ENCODE measurements around the gene ASCC3.

Gene ASCC3

DNA sequence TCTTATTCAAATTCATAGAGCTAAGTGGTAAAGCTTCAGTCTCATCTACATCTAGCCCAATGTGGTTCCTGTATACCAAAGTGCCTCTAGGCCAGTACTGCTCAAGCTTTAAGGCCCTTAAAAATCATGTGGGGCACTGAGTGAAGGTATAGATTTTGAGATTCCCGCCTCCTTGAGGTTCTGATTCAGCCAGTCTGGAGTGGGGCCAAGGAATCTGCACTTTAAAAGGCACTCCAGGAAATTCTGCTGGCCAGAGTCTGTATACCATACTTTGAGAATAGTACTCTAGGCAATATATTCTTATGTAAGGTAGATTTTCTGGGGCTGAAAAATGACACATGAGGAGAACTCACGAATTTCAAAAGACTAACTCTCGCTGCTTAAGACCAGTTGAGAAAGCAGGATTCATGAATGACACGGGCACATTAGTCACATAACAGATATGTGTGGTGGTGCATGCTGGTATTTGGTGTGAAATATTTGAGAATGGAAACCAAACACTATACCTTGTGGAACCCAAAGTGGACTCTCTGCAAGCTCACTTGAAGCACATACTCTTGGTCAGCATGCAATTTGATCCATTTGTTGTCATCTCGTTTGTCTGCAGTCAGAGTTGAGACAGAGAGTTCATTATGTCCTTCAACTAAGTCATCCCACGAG is 368.8 kb downstream of the ASCC3 start:
- in situ Hi-C loops (cut with MboI; ENCODE audit: low sequenced_read_pairs): no loop called here

DNA sequence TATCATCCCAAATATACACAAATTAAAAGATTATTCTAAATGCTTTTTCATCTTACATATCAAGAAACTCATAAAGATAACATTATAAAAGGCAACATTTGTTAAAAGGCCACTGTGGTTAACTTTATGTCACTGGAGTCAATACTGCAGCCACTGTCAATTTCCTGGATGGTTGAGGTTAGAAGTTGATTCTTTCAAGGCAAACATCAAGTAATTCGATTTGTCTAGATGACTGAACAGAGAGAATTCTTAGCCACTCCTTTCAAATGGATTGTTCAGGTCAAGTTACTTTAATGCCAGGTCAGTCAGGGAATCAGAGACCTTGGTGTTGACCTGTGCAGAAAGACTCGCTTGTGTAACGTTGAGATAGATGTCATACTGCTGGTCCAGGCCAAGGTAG is 372.0 kb downstream of the ASCC3 start:
- in situ Hi-C loops (cut with MboI; ENCODE audit: low sequenced_read_pairs): no loop called here

DNA sequence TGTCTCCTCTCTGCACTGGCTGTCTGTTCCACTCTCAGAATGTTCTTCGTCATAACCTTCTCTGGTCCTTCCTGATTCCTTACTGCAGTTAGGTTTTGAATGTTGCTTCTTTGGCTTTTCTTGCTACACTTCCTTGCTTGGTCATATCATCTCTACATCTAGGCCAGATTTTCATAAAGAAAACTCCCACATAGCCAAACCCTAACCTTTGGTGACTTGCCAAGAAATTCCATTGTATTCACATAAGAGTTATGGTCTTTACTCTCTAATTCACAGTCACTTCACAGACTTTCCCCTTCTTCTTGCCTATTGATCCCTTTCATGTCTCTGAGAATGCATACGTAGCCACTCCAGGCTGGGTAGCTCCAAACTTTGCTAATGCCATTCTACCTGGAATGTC is 374.5 kb downstream of the ASCC3 start:
- in situ Hi-C loops (cut with MboI; ENCODE audit: low sequenced_read_pairs): no loop called here

DNA sequence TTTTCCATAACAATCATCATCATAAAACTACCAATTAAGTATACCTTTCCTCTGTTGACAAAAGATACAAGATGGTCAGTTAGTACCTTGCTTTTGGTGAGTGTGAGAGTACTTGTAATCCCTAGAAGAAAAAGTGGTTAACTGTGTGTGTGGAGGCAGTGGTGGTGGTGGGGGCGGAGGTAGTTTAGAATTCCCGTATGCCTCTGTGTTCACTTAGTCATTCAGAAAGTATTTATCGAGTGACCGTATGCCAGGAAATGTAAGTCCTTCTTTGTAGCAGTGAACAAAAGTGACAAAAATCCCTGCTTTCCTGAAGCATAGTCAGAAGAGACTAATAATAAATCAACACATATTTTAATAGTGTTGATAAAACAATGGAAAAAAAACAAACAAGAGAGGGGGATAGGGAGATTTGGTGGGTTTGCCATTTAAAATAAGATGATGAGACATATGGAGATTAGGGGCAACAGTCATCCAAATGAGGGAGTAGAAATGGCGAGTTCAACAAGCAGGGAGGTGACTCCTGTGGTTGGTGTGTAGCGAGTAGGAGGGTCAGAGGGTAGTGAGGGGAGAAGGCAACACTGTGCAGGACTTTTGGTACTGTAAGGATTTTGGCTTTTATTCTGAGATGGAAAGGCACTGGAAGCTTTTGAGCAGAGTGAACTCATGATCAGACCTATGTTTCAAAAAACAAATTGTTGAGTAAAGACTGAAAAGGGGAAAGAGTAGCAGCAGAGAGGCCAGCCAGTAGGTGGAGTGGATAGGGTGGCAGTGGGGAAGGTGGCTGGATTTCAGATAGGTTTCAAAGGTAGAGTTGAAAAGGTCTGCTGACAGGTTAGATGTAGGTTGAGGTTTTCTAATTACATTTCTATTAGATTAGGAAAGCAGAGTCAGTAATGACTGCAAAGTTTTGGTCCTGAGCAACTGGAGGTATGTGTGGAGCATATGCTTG is 376.1 kb downstream of the ASCC3 start:
- in situ Hi-C loops (cut with MboI; ENCODE audit: low sequenced_read_pairs): no loop called here

DNA sequence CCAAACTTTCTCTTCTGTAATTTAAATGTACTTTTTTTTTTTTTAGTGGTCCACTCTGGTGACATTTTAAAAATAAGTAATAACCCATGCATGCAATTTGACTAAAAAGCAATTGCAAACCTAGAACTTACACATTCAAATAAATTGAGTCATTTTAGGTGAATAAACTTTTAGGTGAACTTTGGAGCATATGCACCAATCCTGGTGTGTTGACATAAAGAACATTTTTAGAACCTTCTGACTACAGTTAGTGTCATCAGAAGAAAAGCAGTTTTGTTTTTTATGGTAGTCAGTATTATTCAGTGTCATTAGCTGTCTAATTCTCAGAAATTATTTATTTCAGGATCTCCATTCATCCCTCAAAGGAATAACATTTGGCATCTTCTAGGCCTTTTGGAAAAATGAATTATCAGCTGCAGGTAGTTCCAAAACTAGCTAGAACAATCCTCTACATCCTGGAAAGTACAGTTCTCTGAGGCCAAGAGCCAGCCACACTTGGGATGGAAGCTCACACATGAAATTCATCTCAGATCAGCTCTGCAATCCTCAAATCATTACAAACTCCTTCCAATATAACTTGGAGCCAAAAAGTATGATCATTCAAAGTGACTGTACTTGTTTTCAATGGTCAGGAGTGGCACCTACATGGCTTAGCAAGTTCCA is 378.0 kb downstream of the ASCC3 start:
- in situ Hi-C loops (cut with MboI; ENCODE audit: low sequenced_read_pairs): no loop called here

DNA sequence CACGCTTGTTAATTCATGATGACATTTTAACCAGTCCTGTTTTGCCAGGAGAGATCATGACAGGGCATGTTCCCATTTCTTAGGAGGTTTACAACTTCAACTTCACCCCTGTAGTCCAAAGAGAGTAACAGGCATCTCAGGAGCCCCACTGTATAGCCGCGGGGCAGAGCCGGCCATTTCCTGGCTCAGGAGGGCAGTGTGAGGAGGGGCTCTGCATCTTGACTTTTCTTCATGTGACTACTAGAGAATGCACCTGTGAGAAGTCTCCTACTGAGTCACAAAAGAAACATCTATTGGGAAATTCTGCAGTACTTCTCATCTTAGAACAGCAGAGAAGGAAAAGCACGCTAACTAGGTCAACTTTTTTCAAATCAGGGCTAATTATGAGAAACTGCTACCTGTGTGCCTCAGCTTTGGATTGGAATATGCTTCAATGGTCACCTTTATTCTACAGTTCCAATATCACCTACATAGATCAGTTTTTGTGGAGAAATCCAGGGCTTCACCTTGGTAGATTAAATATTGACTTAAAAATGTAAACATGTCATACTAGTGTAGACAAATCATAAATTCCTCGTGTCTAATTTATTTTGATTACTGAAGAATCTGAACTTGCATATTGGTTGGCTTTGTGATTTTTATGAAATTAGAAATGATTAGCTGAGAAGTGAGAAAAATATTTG is 387.8 kb downstream of the ASCC3 start:
- in situ Hi-C loops (cut with MboI; ENCODE audit: low sequenced_read_pairs): no loop called here

DNA sequence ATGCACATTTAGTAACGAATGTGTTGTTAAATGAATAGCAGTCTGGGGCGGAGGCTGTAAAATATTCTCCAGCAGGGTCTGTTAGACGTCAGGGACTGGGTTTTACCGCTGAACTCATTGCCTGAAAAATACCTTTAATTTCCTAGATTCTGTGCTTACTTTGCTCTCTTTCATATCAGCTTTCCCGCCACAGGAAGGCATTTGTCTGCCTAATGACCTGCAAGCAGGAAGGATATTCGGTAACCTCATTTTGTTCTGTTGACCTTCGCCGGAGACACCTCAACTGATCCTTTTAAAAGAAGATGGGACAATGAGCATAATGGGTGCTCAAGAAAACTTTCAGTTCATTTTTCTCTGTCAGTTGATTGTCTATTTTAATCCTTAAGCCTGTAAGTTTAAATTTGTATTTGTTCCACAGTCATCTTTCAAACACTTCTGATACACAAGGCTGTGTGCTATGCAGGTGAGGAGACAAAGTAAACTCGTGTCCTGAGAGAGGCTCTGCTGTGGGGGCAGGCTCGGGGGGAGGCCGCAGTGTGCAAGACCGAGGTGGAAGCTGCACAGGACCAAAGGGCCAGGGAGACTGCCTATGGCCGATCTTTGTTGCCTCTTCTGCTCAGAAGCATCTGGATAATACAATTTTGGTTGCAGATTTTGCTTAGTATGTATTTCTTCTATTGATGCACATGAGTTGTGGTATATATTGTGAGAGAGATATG is 389.0 kb downstream of the ASCC3 start:
- in situ Hi-C loops (cut with MboI; ENCODE audit: low sequenced_read_pairs): no loop called here

DNA sequence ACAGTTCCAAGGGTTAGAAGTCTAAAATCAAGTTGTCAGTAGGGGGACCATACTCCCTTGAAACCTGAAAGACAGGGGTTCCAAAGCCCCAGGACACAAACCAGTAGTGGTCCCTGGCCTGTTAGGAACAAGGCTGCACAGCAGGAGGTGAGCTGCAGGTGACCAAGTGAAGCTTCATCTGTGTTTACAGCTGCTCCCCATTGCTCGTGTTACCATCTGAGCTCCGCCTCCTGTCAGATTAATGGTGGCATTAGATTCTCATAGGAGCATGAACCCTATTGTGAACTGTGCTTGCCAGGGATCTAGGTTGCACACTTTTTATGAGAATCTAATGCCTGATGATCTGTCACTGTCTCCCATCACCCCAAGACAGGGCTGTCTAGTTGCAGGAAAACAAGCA is 391.1 kb downstream of the ASCC3 start:
- in situ Hi-C loops (cut with MboI; ENCODE audit: low sequenced_read_pairs): no loop called here

DNA sequence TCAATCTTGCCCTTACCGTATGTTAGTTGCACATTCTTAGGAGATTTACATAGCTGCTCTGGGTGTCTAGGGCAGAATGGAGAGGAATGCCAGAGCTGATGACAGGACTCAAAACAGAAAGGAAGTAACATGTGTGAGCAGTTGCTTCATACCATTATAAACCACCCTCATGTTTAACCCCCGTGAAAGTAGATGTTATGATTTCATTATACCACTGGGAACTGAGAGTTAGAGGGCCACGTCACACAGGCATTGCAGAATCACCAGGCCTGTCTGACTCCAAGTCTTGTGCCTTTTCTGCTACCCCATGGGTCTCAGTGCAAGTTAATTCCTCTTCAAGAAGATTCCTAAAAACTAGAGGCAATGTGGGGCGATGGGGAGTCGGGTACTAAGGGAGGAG is 392.9 kb downstream of the ASCC3 start:
- in situ Hi-C loops (cut with MboI; ENCODE audit: low sequenced_read_pairs): no loop called here

DNA sequence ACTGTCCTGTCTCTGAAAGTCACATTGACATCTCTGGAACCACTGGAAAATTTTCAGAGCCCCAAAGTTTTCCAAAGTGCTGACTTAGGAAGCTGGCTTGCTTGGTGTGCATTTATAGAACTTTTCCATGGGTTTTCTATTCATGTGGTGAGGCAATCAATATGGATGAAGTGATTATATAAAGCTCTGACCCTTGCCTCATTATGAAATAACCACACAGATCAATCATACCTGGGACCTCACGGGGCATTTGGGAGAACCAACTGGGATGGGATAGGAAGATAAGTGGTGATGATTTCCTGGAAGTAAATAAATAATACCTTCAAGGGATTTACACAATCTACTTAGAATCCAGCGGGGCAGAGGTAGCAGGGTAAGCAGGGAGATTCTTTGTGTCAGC is 393.5 kb downstream of the ASCC3 start:
- in situ Hi-C loops (cut with MboI; ENCODE audit: low sequenced_read_pairs): no loop called here

DNA sequence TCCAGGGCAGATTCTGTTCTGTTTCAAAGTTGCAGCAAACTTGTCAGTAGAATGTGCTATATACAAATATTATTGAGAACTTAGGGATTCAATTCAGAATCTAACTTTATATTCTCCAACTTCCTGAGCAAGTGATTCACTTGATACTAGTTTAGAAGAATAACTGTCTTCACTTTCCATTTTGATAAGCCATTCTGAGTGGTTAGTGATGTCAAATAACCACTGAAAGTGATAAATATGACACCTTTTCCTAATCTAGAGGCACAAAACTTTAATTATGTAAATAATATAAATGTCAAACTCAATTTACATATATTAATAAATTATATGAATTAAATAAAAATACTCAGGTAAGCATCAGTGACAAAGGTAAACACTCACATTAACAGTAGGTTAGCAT is 395.9 kb downstream of the ASCC3 start:
- in situ Hi-C loops (cut with MboI; ENCODE audit: low sequenced_read_pairs): no loop called here

DNA sequence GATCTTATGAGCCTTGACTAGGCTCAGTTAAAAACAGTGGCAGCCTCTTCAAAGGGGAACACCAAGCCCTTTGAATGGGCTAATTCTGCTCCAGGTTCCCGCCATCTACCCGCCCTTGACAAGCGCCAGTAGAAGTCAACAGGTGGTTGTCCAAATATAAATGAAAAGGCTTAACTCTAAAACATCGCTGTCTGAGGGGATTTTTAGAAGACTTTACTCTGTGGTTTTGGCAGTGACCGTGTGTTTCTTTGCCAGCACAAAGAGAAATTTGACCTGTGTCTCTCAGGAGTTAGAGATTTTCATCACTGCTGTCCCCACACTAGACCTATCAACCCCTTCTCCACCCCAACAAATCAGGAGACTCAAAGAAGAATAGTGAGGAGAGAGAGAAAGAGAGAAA is 396.7 kb downstream of the ASCC3 start:
- in situ Hi-C loops (cut with MboI; ENCODE audit: low sequenced_read_pairs): no loop called here

DNA sequence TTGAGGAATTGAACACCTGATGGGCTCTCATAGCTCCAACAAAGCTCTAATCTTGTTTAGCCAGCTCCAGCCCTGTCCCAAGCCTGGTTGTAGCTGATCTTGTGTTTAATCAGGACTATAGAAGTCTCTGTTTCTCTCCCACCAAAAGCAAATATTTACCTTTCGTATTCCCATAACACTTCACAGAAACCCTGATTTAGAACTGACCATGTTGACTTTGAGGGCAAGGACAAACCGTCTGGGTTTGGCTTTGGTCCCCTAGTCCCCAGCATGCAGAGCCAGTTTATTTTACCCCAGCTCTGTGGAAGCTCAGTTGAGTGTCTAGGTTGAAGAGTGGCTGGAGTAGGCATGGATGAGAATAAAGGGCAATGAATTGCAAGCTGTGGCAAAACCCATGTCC is 398.4 kb downstream of the ASCC3 start:
- in situ Hi-C loops (cut with MboI; ENCODE audit: low sequenced_read_pairs): no loop called here

DNA sequence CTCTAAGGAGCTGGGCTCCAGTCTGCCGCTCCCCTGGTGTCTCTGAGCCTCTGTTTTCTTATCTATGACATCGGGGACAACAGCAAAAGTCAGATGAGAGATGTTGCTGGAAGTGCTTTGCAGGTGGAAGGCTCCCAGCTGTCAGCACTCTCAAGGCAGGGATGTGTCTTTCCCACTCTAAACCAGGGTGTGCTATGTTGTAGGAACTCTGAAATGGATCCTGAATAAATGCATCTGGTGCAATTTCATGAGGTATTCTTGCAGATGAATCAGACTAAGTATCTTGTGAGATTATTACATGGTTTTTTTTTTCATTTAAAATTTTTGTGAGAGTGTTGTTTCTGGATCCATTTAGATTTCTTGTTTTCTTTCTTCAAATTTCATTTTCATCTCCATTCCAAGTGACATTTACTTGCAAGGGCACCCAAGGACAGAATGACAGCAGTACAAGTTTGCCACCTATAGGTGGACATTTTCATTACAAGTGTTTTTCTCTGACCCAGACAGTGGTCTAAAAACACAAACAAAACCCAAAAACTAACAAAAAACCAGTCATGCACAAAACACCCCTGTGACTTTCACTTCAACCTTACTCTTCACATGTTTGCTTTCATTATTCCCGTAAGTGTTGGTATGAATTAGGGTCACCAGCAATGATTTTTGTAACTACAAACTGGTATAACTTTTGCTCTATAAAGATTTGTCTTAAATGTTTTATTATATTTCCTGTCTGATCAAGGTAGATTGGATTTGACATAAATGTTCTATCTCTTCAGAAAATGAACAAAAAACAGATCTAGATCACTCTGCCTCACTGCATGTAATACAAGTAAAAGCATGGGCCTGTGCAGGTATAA is 401.7 kb downstream of the ASCC3 start:
- in situ Hi-C loops (cut with MboI; ENCODE audit: low sequenced_read_pairs): no loop called here

DNA sequence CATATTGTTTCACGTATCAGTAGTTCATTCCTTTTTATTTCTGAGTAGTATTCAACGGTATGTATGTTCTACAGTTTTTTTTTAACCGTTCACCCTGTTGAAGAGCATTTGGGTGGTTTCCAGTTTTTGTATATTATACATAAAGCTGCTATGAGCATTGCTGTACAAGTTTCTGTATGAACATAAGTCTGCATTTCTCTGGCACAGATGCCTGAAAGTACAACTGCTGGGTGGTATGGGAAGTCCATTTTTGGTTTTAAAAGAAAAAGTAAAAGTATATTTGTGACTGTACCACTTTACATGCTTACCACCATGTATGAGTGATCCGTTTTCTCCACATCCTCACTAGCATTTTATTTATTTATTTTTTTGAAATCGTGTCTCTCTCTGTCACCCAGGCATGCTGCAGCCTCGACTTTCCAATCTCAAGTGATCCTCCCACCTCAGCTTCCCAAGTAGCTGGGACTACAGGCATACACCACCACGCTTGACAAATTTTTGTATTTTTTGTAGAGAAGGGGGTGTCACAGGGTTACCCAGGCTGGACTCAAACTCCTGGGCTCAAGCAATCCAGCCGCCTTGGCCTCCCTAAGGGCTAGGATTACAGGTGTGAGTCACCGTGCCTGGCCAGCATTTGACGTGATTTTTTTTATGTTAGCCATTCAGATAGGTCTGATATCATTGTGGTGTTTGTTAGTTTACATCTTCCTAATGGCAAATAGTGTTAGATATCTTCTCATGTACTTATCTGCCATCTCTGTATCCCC is 405.4 kb downstream of the ASCC3 start:
- in situ Hi-C loops (cut with MboI; ENCODE audit: low sequenced_read_pairs): no loop called here

DNA sequence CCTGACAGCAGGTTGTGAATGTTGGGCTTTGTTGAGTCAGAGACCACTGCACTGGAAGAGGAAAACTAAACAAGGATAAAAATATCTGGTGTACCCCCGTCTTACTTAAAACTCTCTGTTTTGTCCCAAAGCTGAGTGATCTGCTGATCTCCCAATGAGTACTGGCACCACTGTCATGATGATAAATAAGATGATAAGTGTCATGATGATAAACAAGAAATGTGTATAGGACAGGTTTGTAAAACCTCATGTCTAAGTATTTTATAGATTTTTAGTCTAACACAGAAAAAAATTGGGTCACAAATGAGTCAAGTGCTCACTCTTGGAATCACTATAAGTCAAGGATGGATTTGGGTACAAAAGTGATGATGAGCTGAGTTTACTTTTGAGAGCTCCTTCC is 407.9 kb downstream of the ASCC3 start:
- in situ Hi-C loops (cut with MboI; ENCODE audit: low sequenced_read_pairs): no loop called here

DNA sequence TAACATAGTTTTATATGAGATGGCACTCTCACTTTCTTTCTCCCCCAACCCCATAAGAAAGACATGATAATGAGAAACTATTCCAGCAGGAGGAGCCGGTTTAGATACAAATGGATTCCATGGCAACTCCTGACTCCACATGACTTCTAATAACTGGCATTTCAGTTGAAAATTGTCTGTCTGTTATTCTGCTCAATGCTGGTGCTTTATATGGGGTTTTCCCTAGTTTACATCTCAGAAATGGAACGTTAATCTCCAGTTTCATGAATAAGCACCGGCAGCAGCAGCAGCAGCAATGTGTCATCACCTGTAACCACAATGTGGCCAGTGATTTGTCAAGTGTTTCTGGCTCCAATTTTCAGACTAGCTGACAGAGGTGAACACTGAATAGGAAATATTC is 408.5 kb downstream of the ASCC3 start:
- in situ Hi-C loops (cut with MboI; ENCODE audit: low sequenced_read_pairs): no loop called here

DNA sequence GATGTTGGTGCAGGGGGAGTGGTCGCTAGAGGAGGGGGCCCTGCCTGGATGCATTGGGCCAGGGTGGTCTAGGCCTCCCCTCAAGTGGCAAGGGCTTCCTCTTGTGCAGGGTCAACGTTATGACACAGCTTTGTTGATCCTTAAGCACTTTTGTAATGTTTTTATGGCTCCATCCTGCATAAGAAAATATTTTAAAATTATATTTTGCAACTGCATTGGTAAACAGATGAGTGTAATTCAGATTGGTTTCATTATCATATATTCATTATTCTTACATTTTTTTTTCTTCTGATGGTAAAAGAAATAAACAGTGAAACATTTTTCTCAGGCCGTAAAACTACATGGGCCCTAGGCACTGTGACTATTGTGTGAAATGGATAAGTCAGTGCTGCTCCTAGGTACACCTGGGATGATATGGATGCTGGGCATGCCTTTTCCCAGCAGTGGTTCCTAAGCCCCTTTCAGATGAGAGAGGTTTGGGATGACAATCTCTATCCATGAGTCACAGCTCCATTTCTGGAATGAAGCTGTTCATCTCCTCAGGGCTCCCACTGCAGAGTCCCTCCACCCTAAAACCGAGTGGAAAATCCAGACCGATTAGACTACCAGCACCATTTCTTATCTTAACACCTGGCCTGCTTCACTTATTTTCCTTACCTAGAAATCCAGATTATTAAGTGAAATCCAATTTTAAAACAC is 410.6 kb downstream of the ASCC3 start:
- in situ Hi-C loops (cut with MboI; ENCODE audit: low sequenced_read_pairs): no loop called here

Data from HL-60/S4 (cell line).